Left lung (tissue), 10 donors: ENCODE results near the gene CYP2F1. TPM values are rescaled to one million over a fixed set of nuclear protein-coding genes. Genes with fewer than 3 reads are reported as not detected.

Experiments
- ATAC-seq: fragments of 200-7000 bp; cut with Tn5 transposase; one replicate; pipeline ENCODE4 v1.9.1; 2020; ENCODE audit warnings: moderate library complexity
- DNase-seq, 4 donors: peaks; one replicate each; pipeline ENCODE4 v3.0.0-alpha.2; 2013 to 2020
- H3K27ac ChIP-seq, 2 donors: fragments of 200-600 bp; sonication (generic) in 1 of 2; one replicate each; pipeline versions ENCODE4 v1.5.0 to v1.8.0; 2020 to 2021
- H3K27me3 ChIP-seq, 2 donors: fragments of 200-600 bp; sonication (generic) in 1 of 2; one replicate each; pipeline versions ENCODE4 v1.5.0 to v1.8.0; 2020 to 2021
- H3K36me3 ChIP-seq, 2 donors: fragments of 200-600 bp; sonication (generic) in 1 of 2; one replicate each; pipeline versions ENCODE4 v1.5.0 to v1.8.0; 2020 to 2021
- H3K4me1 ChIP-seq, 2 donors: fragments of 200-600 bp; one replicate each; pipeline ENCODE4 v1.8.0; 2021
- H3K4me3 ChIP-seq, 2 donors: fragments of 200-600 bp; sonication (generic) in 1 of 2; one replicate each; pipeline versions ENCODE4 v1.5.0 to v1.8.0; 2020 to 2021; ENCODE audit warnings: mild to moderate bottlenecking in 1 of 2
- H3K9me3 ChIP-seq, 2 donors: fragments of 200-600 bp; sonication (generic) in 1 of 2; one replicate each; pipeline versions ENCODE4 v1.5.0 to v1.8.0; 2020 to 2021
- intact Hi-C, 2 donors: fragments of 100-400 bp; cut with DNase I; formaldehyde crosslinking; loops; one replicate each; pipeline versions ENCODE4 v1.11.2 to v1.14.2; 2022
- polyA plus RNA-seq, 6 donors: library from polyadenylated mRNA; unstranded; fragments of 120-200 nt; gene quantifications; one replicate each; pipeline ENCODE4 v1.2.1, GENCODE V29; 2013; ENCODE audit not compliant: insufficient read length in 6 of 6
- total RNA-seq, 2 donors: library from RNA; stranded (reverse); fragmentation: NEBNext Ultra II Directional; extraction: Animal tissue kit (Norgen Biotek cat#: 25700); gene quantifications; one replicate each; pipeline ENCODE4 v1.2.1, GENCODE V29; 2021
- TF ChIP-seq, protein P1 (sequence below), 2 donors: fragments of 200-600 bp; sonication (generic) in 1 of 2; IDR thresholded peaks; one replicate each; pipeline versions ENCODE4 v1.5.0 to v1.8.0; 2021; ENCODE audit warnings: antibody characterized with exemption in 2 of 2
- donor health status: DM: no; HTN: yes; CAD: no.
- donor health status: DM: no; HTN: no; CAD: no.

CYP2F1 gene
- total and polyA plus RNA-seq, 8 donors = 0.17 to 1.0 (median 0.34) TPM; not detected in 1

DNA sequence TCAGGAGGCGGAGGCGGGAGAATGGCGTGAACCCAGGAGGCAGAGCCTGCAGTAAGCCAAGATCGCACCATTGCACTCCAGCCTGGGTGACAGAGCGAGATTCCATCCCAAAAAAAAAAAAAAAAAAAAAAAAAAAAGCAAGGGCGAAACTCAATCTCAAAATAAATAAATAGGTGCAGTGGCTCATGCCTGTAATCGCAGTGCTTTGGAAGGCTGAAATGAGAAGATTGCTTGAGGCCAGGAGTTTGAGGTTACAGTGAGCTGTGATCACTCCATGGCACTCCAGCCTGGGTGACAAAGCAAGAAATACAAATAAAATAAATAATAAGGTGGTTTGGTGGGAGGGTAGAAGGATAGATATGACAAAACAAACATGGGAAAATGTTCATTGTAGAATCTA lies 39.8 kb downstream of the CYP2F1 start:
- TF ChIP-seq, protein P1, sequence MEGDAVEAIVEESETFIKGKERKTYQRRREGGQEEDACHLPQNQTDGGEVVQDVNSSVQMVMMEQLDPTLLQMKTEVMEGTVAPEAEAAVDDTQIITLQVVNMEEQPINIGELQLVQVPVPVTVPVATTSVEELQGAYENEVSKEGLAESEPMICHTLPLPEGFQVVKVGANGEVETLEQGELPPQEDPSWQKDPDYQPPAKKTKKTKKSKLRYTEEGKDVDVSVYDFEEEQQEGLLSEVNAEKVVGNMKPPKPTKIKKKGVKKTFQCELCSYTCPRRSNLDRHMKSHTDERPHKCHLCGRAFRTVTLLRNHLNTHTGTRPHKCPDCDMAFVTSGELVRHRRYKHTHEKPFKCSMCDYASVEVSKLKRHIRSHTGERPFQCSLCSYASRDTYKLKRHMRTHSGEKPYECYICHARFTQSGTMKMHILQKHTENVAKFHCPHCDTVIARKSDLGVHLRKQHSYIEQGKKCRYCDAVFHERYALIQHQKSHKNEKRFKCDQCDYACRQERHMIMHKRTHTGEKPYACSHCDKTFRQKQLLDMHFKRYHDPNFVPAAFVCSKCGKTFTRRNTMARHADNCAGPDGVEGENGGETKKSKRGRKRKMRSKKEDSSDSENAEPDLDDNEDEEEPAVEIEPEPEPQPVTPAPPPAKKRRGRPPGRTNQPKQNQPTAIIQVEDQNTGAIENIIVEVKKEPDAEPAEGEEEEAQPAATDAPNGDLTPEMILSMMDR (IDR thresholded peaks at IDR 0.05) = no peak
- Histone ChIP-seq H3K27ac (no peak overlapping the region), H3K27me3 (no peaks in the 10 kb centered on the region), H3K4me1 (no peaks in the 10 kb centered on the region), H3K36me3 (no peaks in the 10 kb centered on the region), H3K9me3 (peaks cover 0 to 5% of the 10 kb centered on the region in 2 donors), H3K4me3 (no peak overlapping the region)
- no peak for ATAC-seq
- intact Hi-C loops = no loop called here
- no peak for DNase-seq

DNA sequence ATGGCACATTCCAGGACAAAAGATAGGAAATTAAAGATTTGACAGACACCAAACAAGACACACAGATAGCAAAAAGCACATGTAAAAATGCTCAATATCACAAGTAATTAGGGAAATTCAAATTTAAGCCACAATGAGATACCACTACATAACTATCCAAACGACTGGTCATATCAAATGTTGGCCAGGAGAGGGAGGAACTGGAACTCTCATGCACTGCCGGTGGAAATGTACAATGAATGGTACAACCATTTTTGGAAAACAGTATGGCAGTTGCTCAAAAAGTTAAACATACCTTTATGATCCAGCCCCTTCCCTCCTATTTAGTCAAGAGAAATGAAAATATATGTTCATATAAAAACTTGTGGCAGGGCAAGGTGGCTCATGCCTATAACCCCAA lies 42.0 kb downstream of the CYP2F1 start:
- Histone ChIP-seq H3K27ac (no peak overlapping the region), H3K9me3 (peaks cover 0 to 5% of the 10 kb centered on the region in 2 donors), H3K27me3 (no peaks in the 10 kb centered on the region), H3K36me3 (no peaks in the 10 kb centered on the region), H3K4me1 (no peaks in the 10 kb centered on the region), H3K4me3 (no peak overlapping the region)
- no peak for ATAC-seq
- TF ChIP-seq, protein P1 (IDR thresholded peaks at IDR 0.05) = no peak
- no peak for DNase-seq
- intact Hi-C loops = no loop called here

DNA sequence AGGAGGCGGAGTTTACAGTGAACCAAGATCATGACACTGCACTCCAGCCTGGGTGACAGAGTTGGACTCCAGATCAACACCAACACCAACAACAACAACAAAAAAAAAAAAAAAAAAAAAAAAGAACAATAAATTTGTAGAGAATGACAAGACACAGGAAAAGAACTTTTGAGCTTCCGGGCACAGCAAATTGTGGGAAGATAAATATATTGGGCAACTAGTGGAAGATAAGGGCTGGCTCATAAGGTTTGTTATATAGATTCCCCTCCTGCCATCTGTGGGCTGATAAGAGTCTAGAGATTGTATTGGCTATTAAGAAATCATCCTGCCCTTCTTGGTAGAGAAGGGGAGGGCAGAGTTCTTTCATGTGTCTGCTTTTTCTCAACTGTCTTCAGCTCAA lies 45.6 kb downstream of the CYP2F1 start:
- no peak for ATAC-seq
- intact Hi-C loops = no loop called here
- Histone ChIP-seq H3K4me3 (no peak overlapping the region), H3K9me3 (peaks cover 0 to 5% of the 10 kb centered on the region in 2 donors), H3K36me3 (no peaks in the 10 kb centered on the region), H3K4me1 (no peaks in the 10 kb centered on the region), H3K27me3 (no peaks in the 10 kb centered on the region), H3K27ac (no peak overlapping the region)
- TF ChIP-seq, protein P1 (IDR thresholded peaks at IDR 0.05) = no peak
- DNase-seq = no peak

DNA sequence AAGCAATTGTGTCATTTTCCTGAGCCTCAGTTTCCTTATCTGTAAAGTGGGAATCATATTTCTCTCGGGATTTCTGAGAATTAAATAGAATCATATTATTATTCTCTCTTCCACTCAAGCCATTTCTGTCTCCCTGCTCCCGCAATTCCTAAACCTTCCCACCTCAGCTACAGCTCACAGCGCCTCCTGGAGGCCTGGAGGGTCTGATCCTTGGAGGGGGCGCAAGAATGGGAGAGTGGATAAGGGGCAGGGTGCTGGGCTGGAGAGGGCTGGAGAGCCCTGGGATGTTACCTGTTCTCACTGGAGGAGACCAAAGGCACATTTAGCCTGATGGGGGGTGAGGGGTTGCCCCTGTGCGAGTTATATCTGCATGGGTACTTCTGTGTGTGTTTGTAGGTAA lies 47.7 kb downstream of the CYP2F1 start:
- intact Hi-C loops = no loop called here
- DNase-seq = no peak
- TF ChIP-seq, protein P1 (IDR thresholded peaks at IDR 0.05) = no peak
- no peak for ATAC-seq
- H3K4me3 ChIP-seq = no peak overlapping the region
- H3K4me1 ChIP-seq = no peaks in the 10 kb centered on the region
- no peaks in the 10 kb centered on the region for H3K9me3 ChIP-seq
- H3K27me3 ChIP-seq = no peaks in the 10 kb centered on the region
- H3K36me3 ChIP-seq = no peaks in the 10 kb centered on the region
- no peak overlapping the region for H3K27ac ChIP-seq

DNA sequence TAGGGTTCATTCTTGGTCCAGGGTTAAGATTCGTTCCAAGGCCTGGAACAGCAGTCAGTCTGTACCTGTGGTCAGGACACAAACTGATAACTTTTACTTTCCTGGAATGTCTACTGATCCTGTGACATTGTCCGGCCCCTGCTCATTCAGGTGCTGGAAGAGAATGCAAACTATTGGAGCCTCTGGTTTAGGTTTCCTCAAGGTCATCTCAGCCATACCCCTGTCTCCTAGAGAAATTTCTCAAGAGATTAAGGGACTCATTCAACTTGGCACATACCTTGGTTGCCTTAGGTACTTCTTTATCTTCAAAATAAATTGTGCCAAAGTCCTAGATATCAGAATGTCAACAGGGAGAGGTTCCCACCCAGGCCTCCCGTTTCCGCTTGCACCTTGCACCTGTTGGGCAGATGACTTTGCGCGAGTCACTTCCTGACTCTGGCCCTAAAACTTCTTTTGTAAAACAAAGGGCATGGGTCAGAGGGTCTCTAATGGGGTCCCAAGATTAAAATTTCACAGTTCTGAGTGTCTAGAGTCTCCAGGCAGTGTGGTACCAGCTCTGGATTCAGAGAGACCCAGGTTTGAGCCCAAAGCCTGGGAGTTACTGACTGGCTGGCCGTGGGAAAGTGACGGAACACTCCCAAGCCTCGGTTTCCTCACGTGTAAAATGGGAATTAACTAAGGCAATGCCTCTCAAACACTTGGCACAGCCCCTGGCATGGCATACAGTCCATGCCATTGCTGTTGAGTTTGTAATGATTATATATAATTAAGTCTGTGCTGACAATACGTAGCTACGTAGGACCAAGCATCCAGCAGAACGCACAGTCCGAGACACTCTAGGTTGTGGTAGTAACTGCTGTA lies 52.9 kb downstream of the CYP2F1 start:
- no peaks in the 10 kb centered on the region for H3K4me1 ChIP-seq
- ATAC-seq (no peak), DNase-seq (no peak)
- intact Hi-C loops = no loop called here
- H3K36me3 ChIP-seq = no peaks in the 10 kb centered on the region
- H3K4me3 ChIP-seq = no peak overlapping the region
- no peak overlapping the region for H3K27ac ChIP-seq
- H3K9me3 ChIP-seq = no peaks in the 10 kb centered on the region
- H3K27me3 ChIP-seq = no peaks in the 10 kb centered on the region
- TF ChIP-seq, protein P1 (IDR thresholded peaks at IDR 0.05) = no peak
